ENCODE data around the gene UPP1.
"Not testable (repeated sequence)": the region's sequence is repeated elsewhere in the genome, so short reads cannot be mapped to it uniquely, and the experiment has no call there.

DNA sequence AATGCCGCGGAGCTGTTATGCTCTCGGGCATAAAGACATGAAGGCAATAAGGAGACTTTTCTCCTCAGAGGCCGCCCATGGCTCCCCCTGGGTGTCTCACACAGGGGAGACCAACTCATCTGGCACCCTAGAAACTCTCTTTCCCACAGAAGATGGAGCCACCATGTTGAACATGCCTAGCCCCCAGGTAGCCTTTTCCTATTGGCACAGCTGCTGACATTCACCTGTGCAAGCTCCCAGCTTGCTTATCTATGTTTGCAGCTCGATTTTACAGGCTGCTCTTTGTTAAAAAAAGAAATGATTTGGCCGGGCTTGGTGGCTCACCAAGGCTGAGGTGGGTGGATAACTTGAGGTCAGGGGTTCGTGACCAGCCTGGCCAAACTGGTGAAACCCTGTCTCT is 58.6 kb downstream of the UPP1 start:
- TF ChIP-seq, protein P1, sequence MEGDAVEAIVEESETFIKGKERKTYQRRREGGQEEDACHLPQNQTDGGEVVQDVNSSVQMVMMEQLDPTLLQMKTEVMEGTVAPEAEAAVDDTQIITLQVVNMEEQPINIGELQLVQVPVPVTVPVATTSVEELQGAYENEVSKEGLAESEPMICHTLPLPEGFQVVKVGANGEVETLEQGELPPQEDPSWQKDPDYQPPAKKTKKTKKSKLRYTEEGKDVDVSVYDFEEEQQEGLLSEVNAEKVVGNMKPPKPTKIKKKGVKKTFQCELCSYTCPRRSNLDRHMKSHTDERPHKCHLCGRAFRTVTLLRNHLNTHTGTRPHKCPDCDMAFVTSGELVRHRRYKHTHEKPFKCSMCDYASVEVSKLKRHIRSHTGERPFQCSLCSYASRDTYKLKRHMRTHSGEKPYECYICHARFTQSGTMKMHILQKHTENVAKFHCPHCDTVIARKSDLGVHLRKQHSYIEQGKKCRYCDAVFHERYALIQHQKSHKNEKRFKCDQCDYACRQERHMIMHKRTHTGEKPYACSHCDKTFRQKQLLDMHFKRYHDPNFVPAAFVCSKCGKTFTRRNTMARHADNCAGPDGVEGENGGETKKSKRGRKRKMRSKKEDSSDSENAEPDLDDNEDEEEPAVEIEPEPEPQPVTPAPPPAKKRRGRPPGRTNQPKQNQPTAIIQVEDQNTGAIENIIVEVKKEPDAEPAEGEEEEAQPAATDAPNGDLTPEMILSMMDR (IDR thresholded peaks at IDR 0.05) = not testable (repeated sequence)
- not testable (repeated sequence) for TF ChIP-seq POLR2A, EP300, POLR2AphosphoS5 (IDR thresholded peaks at IDR 0.05)
